Right ventricle myocardium superior (tissue), 1 donor: ENCODE results near the gene KCTD13. TPM values are rescaled to one million over a fixed set of nuclear protein-coding genes. Genes with fewer than 3 reads are reported as not detected.
"Not testable (repeated sequence)": the region's sequence is repeated elsewhere in the genome, so short reads cannot be mapped to it uniquely, and the experiment has no call there.

Experiments
- ATAC-seq: fragments of 200-7000 bp; cut with Tn5 transposase; one replicate; pipeline ENCODE4 v1.9.1; 2020; ENCODE audit warnings: mild to moderate bottlenecking; ENCODE audit not compliant: poor library complexity
- DNase-seq: peaks from one replicate; pipeline ENCODE4 v3.0.0-alpha.2; 2020
- intact Hi-C: fragments of 100-400 bp; cut with DNase I; formaldehyde crosslinking; loops from one replicate; pipeline ENCODE4 v1.11.2; 2022
- total RNA-seq: library from RNA; stranded (reverse); fragmentation: NEBNext Ultra II Directional; extraction: Animal tissue kit (Norgen Biotek cat#: 25700); gene quantifications from one replicate; pipeline ENCODE4 v1.2.1, GENCODE V29; 2021
- donor health status: DM: no; HTN: yes; CAD: no; lungs with severe emphysema.

Gene KCTD13
- total RNA-seq, 1 donor from 2014 or later: 6.6 TPM

DNA sequence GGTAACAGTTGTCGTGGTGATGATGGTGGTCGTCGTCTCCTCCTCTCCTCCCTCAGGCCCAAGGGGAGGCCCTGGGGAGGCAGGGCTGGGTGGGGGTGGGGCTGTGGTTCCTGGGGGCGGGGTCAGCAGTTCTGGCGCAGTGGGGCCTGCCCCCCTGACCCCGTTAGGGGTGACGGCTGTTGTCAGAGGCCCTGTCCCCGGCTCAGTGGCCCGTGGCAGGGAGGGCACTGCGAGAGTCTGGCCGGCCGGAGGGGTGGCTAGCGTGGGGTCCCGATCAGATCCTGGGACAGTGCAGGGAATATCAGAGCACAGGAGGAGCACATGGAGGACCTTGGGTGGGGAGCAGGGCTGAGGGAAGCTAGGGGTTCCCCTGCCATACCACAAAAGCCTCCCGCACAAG lies 29.2 kb downstream of the KCTD13 start:
- intact Hi-C loops: no loop called here
- DNase-seq (no peak), ATAC-seq (no peak)

DNA sequence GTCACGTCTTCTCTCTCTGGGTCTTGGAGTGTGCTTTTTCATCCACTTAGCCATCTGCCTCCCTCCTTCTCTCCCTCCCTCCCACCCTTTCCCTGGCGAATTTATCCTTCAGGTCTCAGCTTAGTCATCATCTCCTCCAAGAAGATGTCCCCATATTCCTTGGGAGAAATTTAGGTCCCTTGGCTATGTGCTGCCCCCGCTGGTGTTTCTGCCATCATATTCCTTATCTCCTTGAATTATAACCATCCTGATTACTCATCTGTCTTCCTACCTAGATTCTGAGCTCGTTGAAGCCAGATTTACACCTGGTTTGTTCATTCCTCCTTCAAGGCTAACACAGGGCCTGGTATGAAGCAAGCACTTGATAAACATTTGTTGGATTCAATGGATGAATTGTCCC lies 31.7 kb downstream of the KCTD13 start:
- intact Hi-C loops: no loop called here
- DNase-seq (no peak), ATAC-seq (no peak)

DNA sequence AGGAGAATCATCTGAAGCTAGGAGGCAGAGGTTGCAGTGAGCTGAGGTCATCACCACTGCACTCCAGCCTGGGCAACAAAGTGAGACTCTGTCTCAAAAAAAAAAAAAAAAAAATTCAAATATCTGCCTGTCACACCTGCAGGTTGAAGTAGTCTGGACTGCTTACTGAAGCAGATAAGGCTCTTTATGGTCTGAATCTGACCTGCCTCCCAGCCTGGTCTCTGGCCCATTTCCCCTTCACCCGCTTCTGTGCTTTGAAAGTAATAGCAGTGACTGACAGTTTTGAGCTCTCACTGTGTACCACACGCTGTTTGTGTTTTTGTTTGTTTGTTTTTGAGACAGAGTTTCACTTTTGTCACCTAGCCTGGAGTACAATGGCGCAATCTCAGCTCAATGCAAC lies 32.5 kb downstream of the KCTD13 start:
- no peak for DNase-seq
- intact Hi-C loops: no loop called here
- ATAC-seq: no peak

DNA sequence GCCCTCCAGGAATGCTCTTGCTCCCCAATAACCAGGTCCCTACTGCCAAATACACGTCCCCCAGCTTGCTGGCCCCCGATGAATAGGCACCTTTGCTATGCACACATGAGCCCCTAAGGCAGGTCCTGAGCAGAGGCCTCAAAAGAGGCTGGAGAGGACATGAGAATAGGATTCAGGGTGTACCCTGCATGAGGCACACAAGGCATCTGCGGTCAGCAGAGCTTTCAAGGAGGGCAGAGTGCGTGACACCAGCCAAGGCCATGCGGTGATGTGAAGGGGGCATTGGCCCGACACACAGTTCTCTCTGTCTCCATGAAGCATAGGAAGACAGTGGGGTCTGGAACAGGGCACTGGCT lies 33.6 kb downstream of the KCTD13 start:
- intact Hi-C loops: no loop called here
- no peak for ATAC-seq
- no peak for DNase-seq

DNA sequence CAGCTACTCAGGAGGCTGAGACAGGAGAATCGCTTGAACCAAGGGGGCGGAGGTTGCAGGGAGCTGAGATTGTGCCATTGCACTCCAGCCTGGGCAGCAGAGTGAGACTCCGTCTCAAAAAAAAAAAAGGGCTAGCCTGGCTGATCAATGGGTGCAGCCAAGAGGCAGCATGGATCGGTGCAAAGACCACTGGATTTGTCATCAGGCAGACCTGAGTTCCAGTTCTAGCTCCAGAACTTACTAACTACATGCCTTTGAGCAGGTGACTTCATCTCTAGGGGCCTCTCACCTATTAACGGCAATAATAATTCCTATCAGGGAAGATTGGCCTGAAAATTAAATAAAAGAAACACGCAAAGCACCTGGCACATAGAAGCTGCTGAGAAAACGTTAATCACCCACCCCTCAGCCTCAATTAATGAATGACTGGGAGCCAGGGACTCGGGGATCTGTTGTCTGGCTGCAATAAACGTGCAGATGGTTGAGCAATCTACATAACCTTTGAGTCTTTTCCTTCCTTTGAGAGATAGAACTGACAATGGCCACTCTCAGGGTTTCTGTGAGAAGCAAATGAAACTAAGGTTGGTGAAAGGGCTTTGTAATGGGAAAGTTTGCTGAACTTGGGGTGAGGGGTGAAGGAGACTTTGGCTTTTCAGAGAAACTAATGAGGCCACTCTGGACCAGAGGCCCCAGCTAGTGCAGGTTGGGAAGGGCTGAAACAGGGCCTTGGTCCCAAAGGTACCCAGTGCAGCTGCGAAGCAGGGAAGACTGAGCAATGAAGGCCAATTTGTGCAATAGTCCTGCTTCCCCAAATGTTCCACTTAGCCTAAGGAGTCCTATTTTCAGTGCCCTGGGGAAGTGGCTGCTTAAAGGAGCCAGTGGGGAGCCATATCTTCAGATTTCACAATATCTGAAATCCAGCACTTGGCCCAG lies 34.2 kb downstream of the KCTD13 start:
- ATAC-seq: peak; percentile 65
- DNase-seq: no peak
- intact Hi-C loops: no loop called here

DNA sequence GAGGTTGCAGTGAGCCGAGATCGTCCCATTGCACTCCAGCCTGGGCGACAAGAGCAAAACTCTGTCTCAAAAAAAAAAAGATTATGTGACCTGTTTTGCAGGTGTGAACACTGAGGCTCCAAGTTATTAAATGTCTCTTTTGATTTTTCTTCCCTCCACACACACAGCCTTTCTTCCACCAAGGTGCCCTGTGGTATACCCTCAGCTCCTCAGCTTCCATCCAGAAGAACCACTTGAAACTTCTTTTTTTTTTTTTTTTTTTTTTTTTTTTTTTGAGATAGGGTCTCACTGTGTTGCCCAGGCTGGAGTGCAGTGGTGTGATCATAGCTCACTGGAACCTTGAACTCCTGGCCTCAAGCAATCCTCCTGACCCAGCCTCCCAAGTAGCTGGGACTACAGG lies 36.7 kb downstream of the KCTD13 start:
- ATAC-seq, intact Hi-C loops, DNase-seq: not testable (repeated sequence)

DNA sequence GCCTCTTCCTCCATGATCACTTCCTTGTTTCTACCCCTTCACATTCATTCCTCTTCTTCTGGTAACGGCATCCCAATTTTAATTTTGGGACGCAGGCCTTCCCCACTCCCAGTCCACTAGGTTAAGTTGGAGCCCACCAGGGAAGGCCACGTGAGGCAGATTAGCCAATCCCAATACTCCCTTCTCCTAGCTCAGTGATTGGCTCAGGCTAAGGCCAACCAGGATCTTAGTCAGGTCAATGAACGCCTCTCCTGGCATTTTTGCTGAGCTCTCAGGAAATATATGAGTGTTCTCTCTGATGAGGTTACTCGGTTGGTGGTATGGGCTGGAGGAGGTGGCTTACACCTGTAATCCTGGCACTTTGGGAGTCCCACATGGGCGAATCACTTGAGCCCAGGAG lies 42.0 kb downstream of the KCTD13 start:
- DNase-seq (no peak), ATAC-seq (no peak)
- intact Hi-C loops: no loop called here

DNA sequence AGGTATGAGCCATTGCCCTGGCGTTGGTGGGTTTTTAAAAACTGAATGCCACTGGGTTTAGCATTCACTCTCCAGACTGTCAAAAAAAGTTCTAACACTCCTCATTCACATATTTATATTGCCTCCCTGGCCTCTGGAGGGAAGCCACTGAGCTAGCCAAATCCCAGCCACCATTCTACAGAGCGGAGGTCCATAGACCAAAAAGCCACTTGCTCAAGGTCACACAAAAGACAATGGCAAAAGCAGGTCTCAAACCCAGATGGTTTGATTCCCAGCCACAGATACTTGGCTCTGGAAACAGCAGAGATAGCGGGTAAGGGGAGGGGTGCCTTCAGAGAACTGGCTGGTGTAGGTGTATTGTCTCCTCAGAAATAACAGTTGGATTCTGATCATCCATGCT lies 45.0 kb downstream of the KCTD13 start:
- no peak for DNase-seq
- ATAC-seq: no peak
- intact Hi-C loops: no loop called here

DNA sequence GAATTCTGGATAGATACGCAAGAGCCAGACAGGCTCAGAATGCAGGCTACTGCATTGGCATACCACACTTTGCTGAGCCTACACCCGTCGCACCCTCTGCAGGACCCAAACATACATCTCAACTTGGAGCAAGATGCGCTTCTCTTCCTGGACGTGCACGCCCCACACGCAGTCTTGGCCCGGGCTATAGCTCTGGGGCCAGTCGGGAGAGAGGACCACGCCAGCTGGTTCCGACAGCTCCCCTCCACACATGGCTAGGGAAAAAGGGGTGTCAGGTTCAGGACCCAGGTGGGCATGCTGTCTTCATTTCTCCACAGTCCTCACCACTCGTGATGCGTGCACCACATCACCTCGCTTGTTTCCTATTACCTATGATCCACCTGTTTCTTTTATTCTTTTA lies 47.9 kb downstream of the KCTD13 start:
- DNase-seq (no peak), ATAC-seq (no peak)
- intact Hi-C loops: loop anchor here (10.0 kb wide), 2 partner anchors 57 to 127 kb away; no protein-coding TSS in a partner anchor

DNA sequence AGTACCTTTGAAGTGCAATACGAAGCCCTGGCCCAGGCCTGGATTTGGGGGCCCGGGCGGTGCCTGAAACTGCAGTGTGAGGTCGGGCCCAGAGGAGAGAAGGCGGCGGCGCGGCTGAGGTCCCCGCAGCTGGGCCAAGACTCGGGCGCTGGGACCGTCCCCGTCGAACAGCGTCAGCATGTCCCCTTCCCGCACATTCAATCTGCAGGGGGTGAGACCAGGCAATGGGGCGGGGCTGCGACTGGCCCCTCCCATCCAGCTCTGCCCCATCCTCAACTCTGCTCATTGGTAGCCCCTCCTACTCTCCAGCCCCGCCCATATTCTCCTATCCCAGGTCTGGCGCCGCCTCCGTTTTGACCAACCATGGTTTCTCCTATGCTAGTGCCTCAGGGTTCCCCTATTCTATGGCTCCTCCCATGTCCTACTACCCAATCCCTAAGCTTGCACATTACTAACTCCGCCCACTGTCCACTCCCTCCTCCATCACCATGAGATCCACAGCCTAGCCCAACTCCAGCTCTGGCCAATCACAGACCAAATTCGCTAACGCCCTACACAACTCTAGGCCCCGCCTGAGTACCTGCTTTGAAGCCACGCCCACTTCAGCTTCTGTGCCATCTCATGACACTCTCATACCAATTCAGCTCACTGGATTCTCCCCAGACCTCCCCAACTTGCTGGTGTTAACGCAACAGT lies 48.6 kb downstream of the KCTD13 start:
- ATAC-seq: no peak
- intact Hi-C loops: loop anchor here (10.0 kb wide), 2 partner anchors 57 to 127 kb away; no protein-coding TSS in a partner anchor

DNA sequence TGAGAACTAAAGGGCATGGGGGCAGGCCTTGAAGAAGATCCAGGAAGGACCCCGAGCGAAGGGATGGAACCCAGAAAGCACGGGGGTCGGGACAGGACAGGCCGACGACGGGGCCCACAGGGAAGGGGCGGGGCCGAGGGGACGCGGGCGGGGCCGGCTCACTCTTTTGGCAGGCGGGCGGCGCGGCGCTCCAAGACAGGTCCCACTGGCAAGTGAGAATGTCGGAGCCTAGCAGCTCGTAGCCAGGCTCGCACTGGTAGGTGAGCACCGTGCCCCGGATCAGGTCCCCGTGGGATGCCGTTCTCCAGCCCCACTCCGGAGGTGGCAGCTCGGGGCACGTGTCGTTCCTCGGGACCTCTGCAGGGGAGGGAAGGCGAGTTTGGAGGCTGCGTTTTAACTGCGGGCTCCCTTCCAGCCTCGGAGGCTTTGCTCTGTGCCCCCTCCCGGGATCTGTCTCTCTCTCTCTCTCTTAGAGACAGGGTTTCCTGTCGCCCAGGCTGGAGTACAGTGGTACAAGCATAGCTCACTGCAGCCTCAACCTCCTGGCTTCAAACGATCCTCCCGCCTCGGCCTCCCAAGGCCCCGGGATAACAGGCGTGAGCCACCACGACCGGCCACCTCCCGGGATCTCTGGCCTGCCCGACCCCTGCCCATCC lies 49.3 kb downstream of the KCTD13 start:
- ATAC-seq (peak; percentile 27), DNase-seq (no peak)
- intact Hi-C loops: loop anchor here (10.0 kb wide), 2 partner anchors 58 to 128 kb away; no protein-coding TSS in a partner anchor

More for the DNA sequence above, 48.6 kb downstream of the KCTD13 start:
- no peak for DNase-seq

DNA sequence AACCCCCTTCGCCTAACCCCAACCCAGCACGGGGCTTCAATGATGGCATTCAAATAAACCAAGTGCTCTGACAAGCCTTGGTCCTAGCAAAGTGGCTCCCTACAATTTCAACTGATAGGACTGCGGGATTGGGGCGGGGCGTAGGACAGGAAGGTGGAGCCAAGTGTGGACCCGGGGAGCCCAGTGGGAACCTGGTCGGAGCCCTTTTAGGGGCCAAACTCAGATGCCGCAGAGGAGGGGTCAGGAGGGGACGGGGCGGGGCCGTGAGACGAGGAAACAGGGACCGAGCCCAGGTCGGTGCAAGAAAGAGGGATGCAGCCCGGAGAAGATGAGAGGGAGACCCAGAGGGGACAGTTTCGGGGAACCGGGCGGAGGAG lies 49.8 kb downstream of the KCTD13 start:
- intact Hi-C loops: loop anchor here (10.0 kb wide), 2 partner anchors 59 to 129 kb away; no protein-coding TSS in a partner anchor
- ATAC-seq (no peak), DNase-seq (no peak)

DNA sequence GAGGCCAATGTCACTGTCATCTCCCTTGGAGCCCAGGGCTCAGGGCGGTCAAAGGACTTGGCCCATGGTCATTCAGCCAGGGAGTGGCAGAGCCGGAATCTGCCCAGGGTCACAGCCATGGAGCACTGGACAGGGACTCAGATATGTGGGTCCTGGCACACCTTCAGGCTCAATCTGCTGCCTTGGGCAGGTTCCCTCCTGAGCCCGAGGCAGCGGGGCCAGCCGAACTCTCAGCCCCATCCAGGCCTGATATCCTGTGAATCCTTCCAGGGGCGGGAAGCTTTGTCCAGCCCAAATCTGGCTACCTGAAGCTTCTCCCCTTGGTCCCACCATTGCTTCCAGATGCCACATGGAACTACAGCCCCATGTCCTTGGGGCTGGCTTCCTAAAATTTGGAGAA lies 50.8 kb downstream of the KCTD13 start:
- DNase-seq: no peak

DNA sequence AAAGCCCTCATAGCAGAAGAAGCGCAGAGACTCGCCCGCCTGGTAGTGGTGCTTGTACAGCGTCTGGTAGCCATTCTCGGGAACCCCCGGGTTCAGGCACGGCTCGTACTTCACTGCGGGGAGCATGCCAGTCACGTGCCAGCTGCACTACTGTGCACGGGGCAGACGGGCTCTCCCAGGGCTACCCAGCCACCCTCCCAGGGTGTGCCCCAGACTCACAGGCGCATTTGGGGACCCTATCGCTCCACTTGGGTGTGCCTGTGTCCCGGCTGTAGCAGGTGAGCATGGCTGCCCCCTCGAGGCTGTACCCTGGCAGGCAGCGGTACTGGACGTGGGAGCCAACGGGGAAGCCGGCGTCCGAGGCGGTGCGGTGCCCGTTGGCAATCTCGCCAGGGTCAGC lies 52.7 kb downstream of the KCTD13 start:
- DNase-seq (no peak), ATAC-seq (no peak)
- intact Hi-C loops: loop anchor here (10.0 kb wide), 2 partner anchors 61 to 131 kb away; no protein-coding TSS in a partner anchor

More for the DNA sequence above, 50.8 kb downstream of the KCTD13 start:
- intact Hi-C loops: loop anchor here (10.0 kb wide), 2 partner anchors 60 to 130 kb away; no protein-coding TSS in a partner anchor
- ATAC-seq: no peak

DNA sequence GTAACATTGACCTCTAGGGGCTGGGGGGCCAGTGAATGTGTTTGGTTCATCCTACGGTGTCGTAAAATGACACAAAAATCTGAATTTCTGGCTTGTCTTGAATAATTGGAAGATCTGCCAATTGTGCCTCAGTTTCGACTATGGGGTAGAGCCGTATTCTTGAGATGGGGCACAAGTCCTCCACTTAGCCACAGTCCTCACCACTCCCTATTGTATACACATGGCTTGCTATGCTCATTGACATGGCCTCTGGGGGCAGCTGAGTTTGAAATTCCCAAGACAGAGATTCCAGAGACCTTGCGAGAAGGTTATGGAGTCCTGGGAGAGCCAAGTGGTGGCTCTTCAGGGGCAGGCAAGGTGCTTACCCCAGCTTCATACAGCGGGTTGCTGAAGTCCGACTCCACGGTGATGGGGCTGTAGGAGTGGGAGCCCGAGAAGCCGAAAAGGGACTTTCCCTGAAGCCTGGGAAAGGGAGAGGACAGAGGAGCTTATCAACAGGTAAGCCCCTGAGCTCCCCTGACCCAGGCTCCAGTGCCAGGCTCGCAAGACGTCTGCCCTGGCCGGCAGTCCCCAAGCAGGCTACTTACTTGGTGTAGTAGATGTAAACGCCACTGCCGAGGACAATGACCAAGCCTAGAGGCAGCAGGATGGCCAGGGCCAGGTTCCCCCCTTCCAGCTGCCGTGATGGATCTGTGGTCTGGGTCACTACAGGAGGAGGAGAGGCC lies 54.0 kb downstream of the KCTD13 start:
- intact Hi-C loops: loop anchor here (10.0 kb wide), 2 partner anchors 63 to 133 kb away; no protein-coding TSS in a partner anchor
- ATAC-seq (no peak), DNase-seq (no peak)

DNA sequence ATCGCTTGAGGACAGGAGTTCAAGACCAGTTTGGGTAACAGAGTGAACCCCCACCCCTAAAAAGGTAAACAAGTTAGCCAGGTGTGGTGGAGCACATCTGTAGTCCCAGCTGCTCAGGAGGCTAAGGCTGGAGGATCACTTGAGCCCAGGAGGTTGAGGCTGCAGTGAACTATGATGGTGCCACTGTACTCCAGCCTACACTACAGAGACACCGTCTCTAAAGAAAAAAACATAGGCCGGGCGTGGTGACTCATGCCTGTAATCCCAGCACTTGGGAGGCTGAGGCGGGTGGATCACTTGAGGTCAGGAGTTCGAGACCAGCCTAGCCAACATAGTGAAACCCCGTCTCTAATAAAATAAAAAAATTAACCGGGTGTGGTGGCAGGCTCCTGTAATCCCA lies 57.0 kb downstream of the KCTD13 start:
- intact Hi-C loops, ATAC-seq, DNase-seq: not testable (repeated sequence)

DNA sequence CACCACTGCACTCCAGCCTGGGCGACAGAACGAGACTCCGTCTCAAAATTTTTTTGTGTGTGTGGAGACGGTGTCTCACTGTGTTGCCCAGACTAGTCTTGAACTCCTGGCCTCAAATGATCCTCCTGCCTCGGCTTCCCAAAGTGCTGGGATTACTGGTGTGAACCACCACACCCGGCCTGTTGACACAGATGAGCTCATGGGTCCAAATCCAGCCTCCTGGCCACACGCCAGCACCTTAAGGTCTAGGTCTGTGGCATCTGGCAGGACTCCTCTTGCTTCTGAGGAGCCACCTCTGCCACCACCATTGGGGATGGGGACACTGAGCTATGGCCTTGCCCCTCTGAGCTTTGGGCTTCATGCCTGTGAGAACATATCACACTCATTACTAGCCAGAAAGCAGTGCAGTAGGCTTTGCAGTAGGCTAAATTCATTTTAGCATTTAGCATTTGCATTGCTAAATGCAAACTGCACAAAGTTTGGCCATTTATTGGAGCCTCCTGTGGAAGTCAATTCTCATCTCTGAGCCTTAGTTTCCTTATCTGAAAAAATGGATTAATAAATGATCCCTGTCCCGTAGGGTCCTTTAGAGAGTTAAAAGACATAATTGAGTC lies 57.5 kb downstream of the KCTD13 start:
- no peak for ATAC-seq

DNA sequence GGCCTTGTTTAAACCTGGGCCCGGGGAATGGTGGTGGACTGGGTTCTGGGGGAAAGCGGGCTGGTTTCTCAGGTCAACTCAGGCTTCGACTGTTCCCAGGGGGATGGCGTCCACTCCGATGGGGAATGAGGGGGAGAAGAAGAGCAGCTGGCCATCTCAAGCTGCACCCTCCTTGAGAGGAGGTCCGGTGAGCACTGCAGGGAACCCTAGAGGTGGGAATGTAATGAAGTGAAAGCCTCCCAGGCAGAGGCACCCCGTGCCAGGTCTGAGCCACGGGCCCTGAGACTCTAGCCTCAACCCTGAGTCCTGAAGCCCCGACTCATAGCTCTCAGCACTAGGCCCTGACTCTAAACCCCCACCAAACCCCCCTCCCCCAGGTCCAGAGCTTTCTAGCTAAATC lies 61.8 kb downstream of the KCTD13 start:
- DNase-seq (no peak), ATAC-seq (no peak)
- intact Hi-C loops: no loop called here

More for the DNA sequence above, 57.5 kb downstream of the KCTD13 start:
- no peak for DNase-seq
- intact Hi-C loops: no loop called here
